Hepatocyte (in vitro differentiated cells): ENCODE measurements around the gene UNC5A. TPM values are rescaled to one million over a fixed set of nuclear protein-coding genes. Genes with fewer than 3 reads are reported as not detected.

Source experiments
- DNase-seq: peaks from one replicate; pipeline ENCODE4 v3.0.0-alpha.2; 2016; ENCODE audit warnings: low spot score
- H2AFZ ChIP-seq: fragments of 200-600 bp; sonication (generic); 2 replicates; pipeline ENCODE4 v1.6.0; 2016; ENCODE audit warnings: antibody characterized with exemption, mild to moderate bottlenecking
- H3K27ac ChIP-seq: fragments of 200-600 bp; sonication (generic); 2 replicates; pipeline ENCODE4 v1.5.1; 2016; ENCODE audit warnings: mild to moderate bottlenecking
- H3K27me3 ChIP-seq: fragments of 200-600 bp; sonication (generic); 2 replicates; pipeline ENCODE4 v1.6.1; 2016
- H3K36me3 ChIP-seq: fragments of 200-600 bp; sonication (generic); replicated peaks from 2 replicates; pipeline ENCODE4 v1.5.1; 2016; ENCODE audit warnings: low read depth; ENCODE audit not compliant: insufficient read depth
- H3K4me1 ChIP-seq: fragments of 200-600 bp; sonication (generic); 2 replicates; pipeline ENCODE4 v1.5.1; 2016; ENCODE audit warnings: mild to moderate bottlenecking, moderate library complexity; ENCODE audit not compliant: insufficient read depth
- H3K4me2 ChIP-seq: fragments of 200-600 bp; sonication (generic); 2 replicates; pipeline ENCODE4 v1.6.0; 2016
- H3K4me3 ChIP-seq: fragments of 200-600 bp; sonication (generic); 2 replicates; pipeline ENCODE4 v1.5.1; 2016; ENCODE audit warnings: mild to moderate bottlenecking
- H3K79me2 ChIP-seq: fragments of 200-600 bp; sonication (generic); 2 replicates; pipeline ENCODE4 v1.6.0; 2017; ENCODE audit warnings: mild to moderate bottlenecking
- H3K9me2 ChIP-seq: fragments of 200-600 bp; sonication (generic); replicated peaks from 2 replicates; pipeline ENCODE4 v1.6.0; 2017; ENCODE audit warnings: mild to moderate bottlenecking; ENCODE audit not compliant: insufficient read depth
- H3K9me3 ChIP-seq: fragments of 200-600 bp; sonication (generic); 2 replicates; pipeline ENCODE4 v1.5.1; 2016; ENCODE audit warnings: low read depth, mild to moderate bottlenecking
- H4K20me1 ChIP-seq: fragments of 200-600 bp; sonication (generic); 2 replicates; pipeline ENCODE4 v1.6.0; 2016; ENCODE audit warnings: mild to moderate bottlenecking; ENCODE audit not compliant: insufficient read depth, poor library complexity, severe bottlenecking
- EZH2 ChIP-seq: fragments of 200-600 bp; sonication (generic); IDR thresholded peaks from 2 replicates; pipeline ENCODE4 v1.6.1; 2016; ENCODE audit warnings: antibody characterized with exemption, mild to moderate bottlenecking, borderline replicate concordance
- EZH2phosphoT487 ChIP-seq: fragments of 200-600 bp; sonication (generic); IDR thresholded peaks from one replicate; pipeline ENCODE4 v1.6.1; 2018; ENCODE audit warnings: antibody characterized with exemption, mild to moderate bottlenecking, low read depth, moderate library complexity; ENCODE audit not compliant: unreplicated experiment, severe bottlenecking
- WGBS: methylation state at CpG from one replicate; pipeline ENCODE4 v1.1.6; 2016; ENCODE audit warnings: low lambda C conversion rate; ENCODE audit errors: missing lambda C conversion rate; 5-methylcytosine and 5-hydroxymethylcytosine counted together
- polyA plus RNA-seq: library from polyadenylated mRNA; unstranded; fragments of >200 nt; fragmentation: Nextera tagmentation; extraction: Ambion mirVana; gene quantifications from 2 replicates; pipeline ENCODE4 v1.2.1, GENCODE V29; 2016
- total RNA-seq: library from RNA; depleted of rRNA; stranded (reverse); fragments of >200 nt; gene quantifications from 2 replicates; pipeline ENCODE4 v1.2.3, GENCODE V29; 2014
- TF ChIP-seq, protein P1 (sequence below): fragments of 200-600 bp; sonication (generic); IDR thresholded peaks from 2 replicates; pipeline ENCODE4 v1.5.1; 2016; ENCODE audit warnings: antibody characterized with exemption, mild to moderate bottlenecking; ENCODE audit not compliant: poor library complexity

UNC5A gene
- total and polyA plus RNA-seq, 2 experiments from 2014 or later: 0.10 to 1.1 TPM

GRCh38 chr5:176849611-176850227 is 39.4 kb downstream of the UNC5A start:
- Histone ChIP-seq H3K4me2 (no peak overlapping the region), H3K9me3 (no peaks in the 10 kb centered on the region), H3K79me2 (no peaks in the 10 kb centered on the region), H3K27me3 (no peaks in the 10 kb centered on the region), H3K9me2 (no peaks in the 10 kb centered on the region), H4K20me1 (no peaks in the 10 kb centered on the region), H2AFZ (no peak overlapping the region), H3K4me3 (no peak overlapping the region), H3K27ac (no peak overlapping the region), H3K36me3 (no peaks in the 10 kb centered on the region), H3K4me1 (no peaks in the 10 kb centered on the region)
- WGBS: 84% methylated on average over 7 of the region's 7 CpGs
- TF ChIP-seq EZH2phosphoT487 (no peak), EZH2 (no peak)
- TF ChIP-seq, protein P1, sequence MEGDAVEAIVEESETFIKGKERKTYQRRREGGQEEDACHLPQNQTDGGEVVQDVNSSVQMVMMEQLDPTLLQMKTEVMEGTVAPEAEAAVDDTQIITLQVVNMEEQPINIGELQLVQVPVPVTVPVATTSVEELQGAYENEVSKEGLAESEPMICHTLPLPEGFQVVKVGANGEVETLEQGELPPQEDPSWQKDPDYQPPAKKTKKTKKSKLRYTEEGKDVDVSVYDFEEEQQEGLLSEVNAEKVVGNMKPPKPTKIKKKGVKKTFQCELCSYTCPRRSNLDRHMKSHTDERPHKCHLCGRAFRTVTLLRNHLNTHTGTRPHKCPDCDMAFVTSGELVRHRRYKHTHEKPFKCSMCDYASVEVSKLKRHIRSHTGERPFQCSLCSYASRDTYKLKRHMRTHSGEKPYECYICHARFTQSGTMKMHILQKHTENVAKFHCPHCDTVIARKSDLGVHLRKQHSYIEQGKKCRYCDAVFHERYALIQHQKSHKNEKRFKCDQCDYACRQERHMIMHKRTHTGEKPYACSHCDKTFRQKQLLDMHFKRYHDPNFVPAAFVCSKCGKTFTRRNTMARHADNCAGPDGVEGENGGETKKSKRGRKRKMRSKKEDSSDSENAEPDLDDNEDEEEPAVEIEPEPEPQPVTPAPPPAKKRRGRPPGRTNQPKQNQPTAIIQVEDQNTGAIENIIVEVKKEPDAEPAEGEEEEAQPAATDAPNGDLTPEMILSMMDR: no peak
- DNase-seq: no peak

GRCh38 chr5:176850371-176851245 is 40.2 kb downstream of the UNC5A start:
- no peaks in the 10 kb centered on the region for H3K36me3 ChIP-seq
- no peak overlapping the region for H3K4me2 ChIP-seq
- H2AFZ ChIP-seq: no peak overlapping the region
- H3K4me1 ChIP-seq: no peaks in the 10 kb centered on the region
- WGBS: 97% methylated on average over 14 of the region's 21 CpGs
- no peak for TF ChIP-seq EZH2
- TF ChIP-seq, protein P1: no peak
- no peak for TF ChIP-seq EZH2phosphoT487
- H3K27me3 ChIP-seq: no peaks in the 10 kb centered on the region
- DNase-seq: no peak
- no peaks in the 10 kb centered on the region for H3K79me2 ChIP-seq
- H4K20me1 ChIP-seq: no peaks in the 10 kb centered on the region
- H3K9me2 ChIP-seq: no peaks in the 10 kb centered on the region
- H3K4me3 ChIP-seq: no peak overlapping the region
- no peak overlapping the region for H3K27ac ChIP-seq
- H3K9me3 ChIP-seq: no peaks in the 10 kb centered on the region

GRCh38 chr5:176851380-176851779 is 41.0 kb downstream of the UNC5A start:
- WGBS: 85% methylated on average over 10 of the region's 12 CpGs
- no peaks in the 10 kb centered on the region for H3K27me3 ChIP-seq

More at GRCh38 chr5:176851380-176851779, 41.0 kb downstream of the UNC5A start:
- Histone ChIP-seq H3K9me3 (no peaks in the 10 kb centered on the region), H3K4me3 (no peak overlapping the region), H3K4me2 (no peak overlapping the region), H4K20me1 (no peaks in the 10 kb centered on the region), H3K27ac (no peak overlapping the region), H3K36me3 (no peaks in the 10 kb centered on the region), H3K4me1 (no peaks in the 10 kb centered on the region), H3K9me2 (no peaks in the 10 kb centered on the region), H2AFZ (no peak overlapping the region), H3K79me2 (no peaks in the 10 kb centered on the region)
- TF ChIP-seq EZH2phosphoT487 (no peak), EZH2 (no peak)
- TF ChIP-seq, protein P1: no peak
- no peak for DNase-seq
